ENCODE data around the gene CHST10. TPM values are rescaled to one million over a fixed set of nuclear protein-coding genes. Genes with fewer than 3 reads are reported as not detected.

The CHST10 gene
- total RNA-seq, 6 experiments from 2014 or later: 0.19 to 0.88 (median 0.50) TPM

DNA sequence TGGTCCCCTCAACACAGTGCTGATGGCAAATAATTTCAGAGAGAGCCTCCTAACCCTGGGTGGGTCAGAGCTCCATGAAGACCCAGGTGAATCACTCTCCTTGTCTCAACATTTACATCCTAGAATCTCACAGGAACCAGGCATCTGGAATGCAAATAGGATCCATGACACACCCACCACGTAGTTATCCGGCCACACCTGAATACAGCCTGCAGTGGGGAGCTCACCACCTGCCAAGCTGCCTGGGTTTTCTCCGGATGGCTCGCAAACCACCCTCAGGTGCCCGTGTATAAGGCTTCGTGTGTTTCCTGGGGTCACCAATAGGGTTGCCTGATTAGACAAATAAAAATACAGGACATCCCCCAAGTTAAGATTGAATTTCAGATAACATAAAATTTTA, 9.9 kb downstream of the CHST10 start:
- no CpG with 5 or more reads among the region's 6 CpGs for WGBS (ENCODE audit: insufficient coverage, low coverage, low lambda C conversion rate, missing lambda C conversion rate)
- DNase-seq: no peak
- no peak for TF ChIP-seq CTCF (IDR thresholded peaks at IDR 0.05)
- TF ChIP-seq POLR2A (IDR thresholded peaks at IDR 0.05): no peak

GRCh38 chr2:100407073-100407472, 10.4 kb downstream of the CHST10 start:
- DNase-seq (no peak), ATAC-seq (no peak)
- H3K36me3 ChIP-seq: no peaks in the 10 kb centered on the region
- 70% methylated on average over 2 of the region's 6 CpGs for WGBS (ENCODE audit: insufficient coverage, low coverage, low lambda C conversion rate, missing lambda C conversion rate)
- intact Hi-C loops (cut with DNase I): no loop called here
- H3K4me3 ChIP-seq: no peak overlapping the region
- H3K27me3 ChIP-seq: no peaks in the 10 kb centered on the region
- no peaks in the 10 kb centered on the region for H3K9me3 ChIP-seq
- TF ChIP-seq CTCF (IDR thresholded peaks at IDR 0.05) (no peak), POLR2A (IDR thresholded peaks at IDR 0.05) (no peak)
- no peak overlapping the region for H3K27ac ChIP-seq
- no peaks in the 10 kb centered on the region for H3K4me1 ChIP-seq

More for the DNA sequence above, 9.9 kb downstream of the CHST10 start:
- intact Hi-C loops (cut with DNase I): no loop called here
- Histone ChIP-seq H3K36me3 (no peaks in the 10 kb centered on the region), H3K27ac (no peak overlapping the region), H3K4me3 (no peak overlapping the region), H3K27me3 (no peaks in the 10 kb centered on the region), H3K9me3 (no peaks in the 10 kb centered on the region), H3K4me1 (no peaks in the 10 kb centered on the region)
- ATAC-seq: no peak

DNA sequence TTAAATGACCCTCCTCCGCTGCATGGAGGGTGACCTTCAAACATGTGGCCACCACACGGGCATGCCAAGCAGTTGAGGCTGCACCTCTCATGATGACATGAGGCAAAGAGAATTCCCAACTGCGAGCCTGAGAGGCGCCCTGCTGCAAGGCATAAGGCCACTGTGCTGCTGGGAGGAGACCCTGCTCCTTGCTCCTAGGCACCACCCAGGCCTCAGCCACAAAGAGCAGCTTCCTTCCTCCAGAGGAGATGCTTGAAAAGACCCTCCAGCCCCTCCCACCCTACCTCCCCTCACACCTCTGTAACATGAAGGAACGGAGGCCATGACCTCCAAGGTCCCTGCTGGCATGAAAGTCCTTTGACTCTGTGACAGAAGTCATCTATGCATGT, 11.4 kb downstream of the CHST10 start:
- WGBS (ENCODE audit: insufficient coverage, low coverage, low lambda C conversion rate, missing lambda C conversion rate): 68% methylated on average over 2 of the region's 5 CpGs
- intact Hi-C loops (cut with DNase I): no loop called here
- no peak for ATAC-seq

GRCh38 chr2:100405403-100406119, 11.9 kb downstream of the CHST10 start:
- Histone ChIP-seq H3K27me3 (no peaks in the 10 kb centered on the region), H3K9me3 (no peaks in the 10 kb centered on the region), H3K4me1 (no peaks in the 10 kb centered on the region), H3K27ac (no peak overlapping the region), H3K4me3 (no peak overlapping the region), H3K36me3 (no peaks in the 10 kb centered on the region)
- ATAC-seq (no peak), DNase-seq (no peak)
- intact Hi-C loops (cut with DNase I): no loop called here
- TF ChIP-seq CTCF (IDR thresholded peaks at IDR 0.05) (no peak), POLR2A (IDR thresholded peaks at IDR 0.05) (no peak)
- 75% methylated on average over 5 of the region's 13 CpGs for WGBS (ENCODE audit: insufficient coverage, low coverage, low lambda C conversion rate, missing lambda C conversion rate)

More for the DNA sequence above, 11.4 kb downstream of the CHST10 start:
- no peaks in the 10 kb centered on the region for H3K36me3 ChIP-seq
- DNase-seq: no peak
- H3K27ac ChIP-seq: no peak overlapping the region
- no peaks in the 10 kb centered on the region for H3K9me3 ChIP-seq
- TF ChIP-seq POLR2A (IDR thresholded peaks at IDR 0.05) (no peak), CTCF (IDR thresholded peaks at IDR 0.05) (no peak)
- H3K27me3 ChIP-seq: no peaks in the 10 kb centered on the region
- H3K4me1 ChIP-seq: no peaks in the 10 kb centered on the region
- H3K4me3 ChIP-seq: no peak overlapping the region
